ENCODE results near the gene TK2. TPM values are rescaled to one million over a fixed set of nuclear protein-coding genes. Genes with fewer than 3 reads are reported as not detected.

TK2 gene
- total RNA-seq, 1 donor from 2014 or later: 36.1 TPM

DNA sequence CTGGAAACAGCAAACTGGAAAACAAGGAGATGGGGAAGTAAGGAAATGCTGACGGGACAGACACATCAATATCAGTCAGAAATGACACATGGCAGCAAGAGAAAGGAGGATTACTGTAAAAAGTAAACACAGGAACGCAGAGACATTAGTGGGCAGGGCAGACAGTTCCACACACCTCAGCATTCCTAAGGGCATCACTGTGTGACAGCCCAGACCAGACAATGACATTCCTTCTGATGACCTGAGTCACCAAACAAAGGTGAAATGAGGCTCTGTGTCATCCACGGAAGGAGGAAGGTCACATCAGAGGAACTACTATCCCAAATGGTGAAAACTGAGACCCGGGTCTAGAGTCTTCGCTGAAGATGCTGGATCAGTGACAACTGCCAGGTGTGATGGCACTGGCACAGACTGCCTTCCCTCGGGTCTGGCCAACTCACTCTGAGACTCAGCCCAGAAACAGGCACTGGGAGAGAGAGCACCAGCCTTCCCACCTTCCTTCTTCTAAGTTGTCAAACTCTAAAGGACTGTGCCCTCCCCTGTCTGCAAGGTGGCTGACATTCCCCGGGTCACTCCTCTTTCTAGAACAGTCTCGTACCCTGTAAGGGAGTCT lies 36.7 kb downstream of the TK2 start:
- H3K9me3 ChIP-seq: no peaks in the 10 kb centered on the region
- H3K27me3 ChIP-seq: no peaks in the 10 kb centered on the region
- intact Hi-C loops (cut with DNase I): no loop called here
- H3K27ac ChIP-seq: peak overlapping the region; percentile 84
- TF ChIP-seq CTCF (IDR thresholded peaks at IDR 0.05): no peak
- no peak for ATAC-seq
- no peak for DNase-seq
- H3K4me3 ChIP-seq: no peak overlapping the region
- H3K36me3 ChIP-seq: no peaks in the 10 kb centered on the region
- H3K4me1 ChIP-seq: peaks cover 64% of the 10 kb centered on the region

- TF ChIP-seq CTCF (IDR thresholded peaks at IDR 0.05): no peak
- no peaks in the 10 kb centered on the region for H3K27me3 ChIP-seq
- intact Hi-C loops (cut with DNase I): no loop called here
Measured at GRCh38 chr16:66512272-66513110, 37.4 kb downstream of the TK2 start.

GRCh38 chr16:66511602-66512271 lies 38.2 kb downstream of the TK2 start:
- no peak for TF ChIP-seq CTCF (IDR thresholded peaks at IDR 0.05)
- H3K36me3 ChIP-seq: no peaks in the 10 kb centered on the region
- no peaks in the 10 kb centered on the region for H3K27me3 ChIP-seq
- no peak for ATAC-seq
- H3K4me3 ChIP-seq: no peak overlapping the region
- H3K9me3 ChIP-seq: no peaks in the 10 kb centered on the region
- peak overlapping the region; percentile 84 for H3K27ac ChIP-seq
- intact Hi-C loops (cut with DNase I): no loop called here
- DNase-seq: no peak
- peaks cover 59% of the 10 kb centered on the region for H3K4me1 ChIP-seq

More at GRCh38 chr16:66512272-66513110, 37.4 kb downstream of the TK2 start:
- no peaks in the 10 kb centered on the region for H3K36me3 ChIP-seq
- DNase-seq (no peak), ATAC-seq (no peak)
- peaks cover 64% of the 10 kb centered on the region for H3K4me1 ChIP-seq
- H3K4me3 ChIP-seq: no peak overlapping the region
- H3K9me3 ChIP-seq: no peaks in the 10 kb centered on the region
- H3K27ac ChIP-seq: peak overlapping the region; percentile 84

DNA sequence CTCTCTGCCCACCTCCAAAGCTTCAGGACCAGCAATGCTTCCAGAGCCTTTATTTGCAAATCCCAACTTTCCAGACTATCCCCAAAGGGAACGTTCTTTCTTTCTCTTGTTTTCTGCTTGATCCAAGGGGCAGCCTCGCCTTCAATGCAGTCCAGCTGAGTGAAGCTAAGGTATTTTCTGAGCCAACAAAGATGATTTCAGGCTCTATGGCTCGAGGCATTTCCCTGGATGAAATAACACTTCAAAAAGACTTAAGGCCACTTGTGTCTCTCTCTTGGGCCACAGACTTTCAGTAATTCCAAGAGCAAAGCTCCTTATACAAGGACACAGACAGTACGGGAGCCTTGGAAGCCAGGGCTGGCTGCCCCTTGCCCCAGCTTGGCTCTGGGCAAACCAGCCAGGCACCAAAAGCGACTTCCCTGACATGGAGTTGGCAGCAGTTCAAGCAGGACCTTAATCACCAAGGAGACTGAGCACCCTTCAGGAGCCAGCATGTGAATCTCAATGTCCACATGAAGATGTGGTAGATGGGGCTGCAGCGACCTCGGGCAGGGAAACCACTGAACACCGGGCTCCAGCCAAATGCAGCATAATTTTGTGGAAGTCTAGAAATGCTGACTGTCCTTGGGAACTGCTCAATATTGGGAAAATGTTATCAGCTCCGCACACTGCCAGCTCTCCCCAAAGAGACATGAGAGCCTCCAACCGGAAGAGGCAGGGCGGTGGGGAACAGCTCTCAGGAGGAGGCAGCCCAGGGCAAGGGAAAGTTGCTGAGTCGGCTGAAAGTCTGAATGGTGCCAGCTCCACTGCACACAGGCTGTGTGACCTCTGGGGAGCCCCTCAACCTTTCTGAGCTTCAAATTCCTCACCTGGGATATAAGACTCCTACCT lies 39.0 kb downstream of the TK2 start:
- Histone ChIP-seq H3K36me3 (no peaks in the 10 kb centered on the region), H3K4me3 (no peak overlapping the region), H3K4me1 (peaks cover 52% of the 10 kb centered on the region), H3K9me3 (no peaks in the 10 kb centered on the region), H3K27ac (peak overlapping the region; percentile 84), H3K27me3 (no peaks in the 10 kb centered on the region)
- DNase-seq (no peak), ATAC-seq (peak; percentile 35)
- intact Hi-C loops (cut with DNase I): no loop called here
- TF ChIP-seq CTCF (IDR thresholded peaks at IDR 0.05): no peak

DNA sequence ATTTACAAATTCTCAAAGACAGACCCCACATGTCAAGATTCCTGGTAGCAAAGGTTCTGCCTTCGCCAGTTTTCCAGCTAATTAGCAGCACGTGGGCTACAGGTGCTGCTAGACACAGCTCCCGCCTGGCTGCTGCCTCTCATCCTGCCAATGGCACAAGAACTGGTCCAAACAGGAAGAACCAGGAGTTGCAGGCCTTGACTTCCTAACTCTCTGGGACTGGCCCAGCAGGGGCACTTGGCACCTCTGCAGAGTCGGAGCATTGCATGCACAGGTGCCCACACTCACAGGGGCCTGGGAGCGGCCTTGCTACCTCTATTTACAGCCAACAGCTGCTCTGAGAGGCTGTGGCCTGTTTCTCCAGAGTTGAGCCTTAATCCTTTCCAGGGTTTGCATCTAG lies 39.6 kb downstream of the TK2 start:
- Histone ChIP-seq H3K9me3 (no peaks in the 10 kb centered on the region), H3K27me3 (no peaks in the 10 kb centered on the region), H3K4me3 (no peak overlapping the region), H3K36me3 (no peaks in the 10 kb centered on the region), H3K4me1 (peaks cover 46% of the 10 kb centered on the region), H3K27ac (peak overlapping the region; percentile 84)
- TF ChIP-seq CTCF (IDR thresholded peaks at IDR 0.05): no peak
- DNase-seq (no peak), ATAC-seq (no peak)
- intact Hi-C loops (cut with DNase I): no loop called here
